ENCODE results near the gene TRPV4. TPM values are rescaled to one million over a fixed set of nuclear protein-coding genes. Genes with fewer than 3 reads are reported as not detected.

TRPV4 gene
- total RNA-seq = 2.2 and 5.1 TPM in 2 replicates

DNA sequence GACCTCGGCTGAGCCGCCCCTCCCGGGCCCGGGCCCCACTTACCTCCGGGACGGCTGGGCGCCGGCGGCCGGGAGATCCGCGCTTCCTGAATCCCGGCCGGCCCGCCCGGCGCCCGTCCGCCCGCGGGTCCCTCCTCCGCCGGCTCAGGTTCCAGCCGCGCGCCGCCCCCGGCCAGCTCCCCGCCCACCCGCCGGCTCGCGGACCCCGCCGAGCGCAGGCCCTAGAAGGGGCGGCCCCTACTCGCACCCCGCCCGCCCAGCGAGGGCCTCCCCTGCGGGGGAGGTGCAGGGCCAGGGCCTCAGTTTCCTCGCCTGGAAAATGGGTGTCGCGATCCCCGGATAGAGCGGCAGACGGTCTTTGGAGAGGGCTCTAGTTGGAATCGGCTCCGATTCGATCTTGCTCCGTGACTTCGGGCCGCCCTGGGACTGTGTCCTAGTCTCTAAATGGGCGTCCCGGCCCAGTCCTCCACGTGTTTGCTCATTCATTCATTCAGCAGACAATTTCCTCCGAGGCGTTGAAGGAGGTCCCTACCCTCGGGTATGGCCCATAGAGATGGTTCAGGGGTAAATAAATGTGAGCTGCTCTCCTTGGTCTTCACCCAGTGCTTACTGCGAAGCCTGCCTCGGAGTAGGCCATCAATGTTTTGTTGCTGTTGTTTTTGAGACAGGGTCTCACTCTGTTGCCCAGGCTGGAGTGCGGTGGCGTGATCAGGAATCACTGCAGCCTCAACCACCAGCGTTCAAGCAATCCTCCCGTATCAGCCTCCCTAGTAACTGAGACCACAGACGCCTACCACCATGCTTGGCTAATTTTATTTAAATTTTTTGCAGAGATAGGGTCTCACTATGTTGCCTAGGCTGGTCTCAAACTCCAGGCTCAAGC, at the start of gene TRPV4:
TSS of gene TRPV4 (minus strand) at position 92 of the 883 bp plus-strand sequence. CDS start 18,602 bp downstream, outside the sequence.

GRCh38 chr12:109880043-109880931, 47.1 kb upstream of the TRPV4 start, which contains the start of gene GLTP:
Gene GLTP, minus strand, starts transcription at chr12:109880541. Its CDS starts 167 bp downstream, at chr12:109880374.

Other genes with a start within 250 kb of the TRPV4 start
- gene FAM222A, start 119.6 kb downstream of the TRPV4 start, total RNA-seq = 0.46 and 0.63 TPM in 2 replicates
- gene GLTP, start 47.1 kb upstream of the TRPV4 start, total RNA-seq = 395 and 407 TPM in 2 replicates
- gene TCHP, start 66.9 kb upstream of the TRPV4 start, total RNA-seq = 13.7 and 18.5 TPM in 2 replicates
- gene GIT2, start 163.0 kb upstream of the TRPV4 start, total RNA-seq = 9.0 and 15.6 TPM in 2 replicates
- 21.3 and 41.9 TPM in 2 replicates for gene ANKRD13A, start 166.0 kb upstream of the TRPV4 start, total RNA-seq
- gene C12orf76, start 215.1 kb upstream of the TRPV4 start, total RNA-seq = 6.3 and 11.1 TPM in 2 replicates

Data from airway epithelial cell (primary cell).